BLaER1 (cell line): ENCODE measurements around the gene CREB5.

Source experiments
- H3K27ac ChIP-seq: shearing (Covaris generic); formaldehyde crosslinking; 2 replicates; pipeline ENCODE4 v1.8.1; 2022
- H3K27me3 ChIP-seq: shearing (Covaris generic); formaldehyde crosslinking; 2 replicates; pipeline ENCODE4 v1.8.1; 2022
- H3K36me3 ChIP-seq: shearing (Covaris generic); formaldehyde crosslinking; 2 replicates; pipeline ENCODE4 v1.8.1; 2022
- H3K4me1 ChIP-seq: shearing (Covaris generic); formaldehyde crosslinking; 2 replicates; pipeline ENCODE4 v1.8.1; 2022
- H3K4me2 ChIP-seq: shearing (Covaris generic); formaldehyde crosslinking; 2 replicates; pipeline ENCODE4 v1.8.1; 2022
- H3K4me3 ChIP-seq: shearing (Covaris generic); formaldehyde crosslinking; 2 replicates; pipeline ENCODE4 v1.8.1; 2022
- H3K9ac ChIP-seq: shearing (Covaris generic); formaldehyde crosslinking; 2 replicates; pipeline ENCODE4 v1.8.1; 2022
- H3K9me3 ChIP-seq: shearing (Covaris generic); formaldehyde crosslinking; 2 replicates; pipeline ENCODE4 v1.8.1; 2022
- H4K20me1 ChIP-seq: shearing (Covaris generic); formaldehyde crosslinking; 2 replicates; pipeline ENCODE4 v1.8.1; 2022
- Cebpa-rat ChIP-seq: shearing (Covaris generic); IDR thresholded peaks from 2 replicates; pipeline ENCODE4 v1.8.1; 2022

The CREB5 gene

DNA sequence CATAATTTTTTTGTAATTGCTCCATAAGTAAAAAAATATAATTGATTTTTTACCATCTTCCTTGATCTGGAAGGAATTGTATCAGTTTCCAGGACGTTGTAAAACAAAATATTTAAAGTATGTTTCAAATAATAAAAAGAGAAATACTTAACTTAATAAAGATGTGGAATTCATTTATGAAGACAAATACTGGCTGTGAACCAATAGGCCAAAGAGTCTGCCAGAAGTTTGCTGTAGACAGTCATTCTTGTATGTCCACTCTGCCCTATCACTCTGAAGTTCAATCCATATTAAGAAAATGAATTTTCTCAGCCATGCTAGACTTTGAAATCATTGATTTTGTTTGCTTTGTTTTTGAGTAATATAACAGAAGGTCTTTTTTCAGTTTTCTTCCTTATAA is 289.4 kb downstream of the CREB5 start:
- no peak overlapping the region for H3K4me3 ChIP-seq
- no peaks in the 10 kb centered on the region for H4K20me1 ChIP-seq
- no peak overlapping the region for H3K9ac ChIP-seq
- H3K27ac ChIP-seq, result no peak overlapping the region
- peaks cover 85% of the 10 kb centered on the region for H3K4me1 ChIP-seq
- H3K9me3 ChIP-seq, result peaks cover 15% of the 10 kb centered on the region
- TF ChIP-seq Cebpa-rat, result no peak
- H3K27me3 ChIP-seq, result no peaks in the 10 kb centered on the region
- H3K36me3 ChIP-seq, result peaks cover 5% of the 10 kb centered on the region; the same call in 1 of the 2 replicates
- no peak overlapping the region for H3K4me2 ChIP-seq

DNA sequence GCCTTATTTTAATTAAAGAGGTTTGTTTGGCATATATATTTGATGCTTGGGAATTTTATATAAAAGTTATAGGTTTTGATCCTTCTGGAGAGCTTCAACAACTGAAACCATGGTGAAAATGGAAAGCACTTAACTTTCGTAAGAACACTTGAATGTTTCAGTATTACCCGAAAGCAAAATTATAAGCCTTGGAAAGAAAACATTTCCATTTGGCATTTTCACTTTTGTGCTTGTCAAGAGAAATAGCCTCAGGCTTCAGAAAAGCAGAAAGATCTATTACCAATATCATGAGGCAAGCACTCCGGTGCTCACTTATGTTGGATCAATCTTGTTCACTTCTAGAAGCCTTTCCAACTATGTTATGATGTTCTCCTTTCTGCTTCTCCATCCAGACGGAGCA is 289.9 kb downstream of the CREB5 start:
- Histone ChIP-seq H4K20me1 (no peaks in the 10 kb centered on the region), H3K4me1 (peaks cover 87% of the 10 kb centered on the region), H3K9me3 (peaks cover 15% of the 10 kb centered on the region), H3K27me3 (no peaks in the 10 kb centered on the region), H3K4me2 (peak overlapping the region; percentile 24; the same call in 1 of the 2 replicates), H3K36me3 (peaks cover 5% of the 10 kb centered on the region; the same call in 1 of the 2 replicates), H3K27ac (no peak overlapping the region), H3K9ac (no peak overlapping the region), H3K4me3 (no peak overlapping the region)
- TF ChIP-seq Cebpa-rat, result no peak

GRCh38 chr7:28703037-28703765 is 290.9 kb downstream of the CREB5 start:
- H3K4me2 ChIP-seq, result 0 out of 2 replicates have a peak overlapping the region, but pooled peaks have one; percentile 24
- H3K9ac ChIP-seq, result no peak overlapping the region
- no peaks in the 10 kb centered on the region for H3K27me3 ChIP-seq
- peaks cover 5% of the 10 kb centered on the region; the same call in 1 of the 2 replicates for H3K36me3 ChIP-seq
- H3K4me1 ChIP-seq, result peaks cover 78% of the 10 kb centered on the region
- H3K9me3 ChIP-seq, result peaks cover 15% of the 10 kb centered on the region
- no peaks in the 10 kb centered on the region for H4K20me1 ChIP-seq
- no peak overlapping the region for H3K27ac ChIP-seq
- no peak overlapping the region for H3K4me3 ChIP-seq
- no peak for TF ChIP-seq Cebpa-rat

DNA sequence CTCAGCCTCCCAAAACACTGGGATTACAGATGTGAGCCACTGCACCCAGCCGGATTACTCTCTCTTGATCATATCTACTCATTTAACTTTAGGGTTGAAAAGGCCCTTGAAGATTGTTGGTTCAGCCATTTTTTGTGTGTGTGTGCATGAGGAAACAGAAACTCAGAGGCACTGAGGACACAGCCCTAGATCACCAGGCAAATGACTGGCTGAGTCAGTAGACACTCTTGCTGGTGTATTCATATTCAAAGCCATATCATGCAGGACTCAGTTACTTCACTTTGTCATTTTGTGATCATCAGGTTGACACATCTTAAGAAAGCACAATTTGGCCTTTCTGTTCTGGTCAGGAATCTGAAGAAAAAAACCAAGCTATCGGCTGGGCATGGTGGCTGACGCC is 292.4 kb downstream of the CREB5 start:
- Histone ChIP-seq H3K4me1 (peaks cover 63% of the 10 kb centered on the region), H3K4me2 (peak overlapping the region; percentile 76), H4K20me1 (no peaks in the 10 kb centered on the region), H3K9ac (no peak overlapping the region), H3K36me3 (peaks cover 5% of the 10 kb centered on the region; the same call in 1 of the 2 replicates), H3K9me3 (peaks cover 15% of the 10 kb centered on the region), H3K4me3 (no peak overlapping the region), H3K27ac (no peak overlapping the region), H3K27me3 (no peaks in the 10 kb centered on the region)
- no peak for TF ChIP-seq Cebpa-rat

- H3K36me3 ChIP-seq, result peaks cover 5% of the 10 kb centered on the region; the same call in 1 of the 2 replicates
- TF ChIP-seq Cebpa-rat, result no peak
- 0 out of 2 replicates have a peak overlapping the region, but pooled peaks have one; percentile 3 for H3K4me3 ChIP-seq
- peak overlapping the region; percentile 15; the same call in 1 of the 2 replicates for H3K27ac ChIP-seq
- H4K20me1 ChIP-seq, result no peaks in the 10 kb centered on the region
- H3K9me3 ChIP-seq, result peaks cover 15% of the 10 kb centered on the region
- H3K4me2 ChIP-seq, result peak overlapping the region; percentile 76
- H3K4me1 ChIP-seq, result peaks cover 56% of the 10 kb centered on the region
- H3K27me3 ChIP-seq, result no peaks in the 10 kb centered on the region
- H3K9ac ChIP-seq, result no peak overlapping the region
Measured at GRCh38 chr7:28705350-28705749, 293.0 kb downstream of the CREB5 start.

DNA sequence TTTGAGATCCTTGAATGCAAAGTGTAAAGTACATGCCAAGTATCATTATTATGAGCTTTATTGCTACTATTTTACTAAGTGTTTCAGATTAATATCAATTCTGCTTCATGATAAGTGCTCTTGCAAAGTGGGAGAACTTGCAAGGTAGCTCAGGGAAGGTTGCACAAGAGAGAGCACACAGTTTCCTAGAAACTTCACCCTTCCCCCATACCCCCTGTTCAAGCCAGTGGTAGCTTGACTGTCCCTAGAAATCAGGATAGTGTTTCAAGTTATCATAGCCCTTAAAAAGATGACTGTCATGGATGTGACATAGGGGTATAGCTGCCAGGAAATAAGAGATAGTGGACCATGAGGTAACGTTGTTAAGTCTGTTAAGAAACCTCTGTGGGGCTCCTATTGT is 294.3 kb downstream of the CREB5 start:
- no peak overlapping the region for H3K4me3 ChIP-seq
- no peak for TF ChIP-seq Cebpa-rat

GRCh38 chr7:28707291-28707690 is 295.0 kb downstream of the CREB5 start:
- H3K4me3 ChIP-seq, result no peak overlapping the region
- peaks cover 15% of the 10 kb centered on the region for H3K9me3 ChIP-seq
- no peak for TF ChIP-seq Cebpa-rat
- no peaks in the 10 kb centered on the region for H4K20me1 ChIP-seq
- no peak overlapping the region for H3K27ac ChIP-seq
- no peak overlapping the region for H3K9ac ChIP-seq
- peaks cover 5% of the 10 kb centered on the region; the same call in 1 of the 2 replicates for H3K36me3 ChIP-seq
- H3K27me3 ChIP-seq, result no peaks in the 10 kb centered on the region
- H3K4me2 ChIP-seq, result no peak overlapping the region
- H3K4me1 ChIP-seq, result peaks cover 37% of the 10 kb centered on the region

More for the DNA sequence above, 294.3 kb downstream of the CREB5 start:
- peak overlapping the region; percentile 76; the same call in 1 of the 2 replicates for H3K4me2 ChIP-seq
- no peak overlapping the region for H3K9ac ChIP-seq
- H4K20me1 ChIP-seq, result no peaks in the 10 kb centered on the region
- peaks cover 5% of the 10 kb centered on the region; the same call in 1 of the 2 replicates for H3K36me3 ChIP-seq
- peaks cover 15% of the 10 kb centered on the region for H3K9me3 ChIP-seq
- no peaks in the 10 kb centered on the region for H3K27me3 ChIP-seq
- peaks cover 44% of the 10 kb centered on the region for H3K4me1 ChIP-seq
- H3K27ac ChIP-seq, result no peak overlapping the region

DNA sequence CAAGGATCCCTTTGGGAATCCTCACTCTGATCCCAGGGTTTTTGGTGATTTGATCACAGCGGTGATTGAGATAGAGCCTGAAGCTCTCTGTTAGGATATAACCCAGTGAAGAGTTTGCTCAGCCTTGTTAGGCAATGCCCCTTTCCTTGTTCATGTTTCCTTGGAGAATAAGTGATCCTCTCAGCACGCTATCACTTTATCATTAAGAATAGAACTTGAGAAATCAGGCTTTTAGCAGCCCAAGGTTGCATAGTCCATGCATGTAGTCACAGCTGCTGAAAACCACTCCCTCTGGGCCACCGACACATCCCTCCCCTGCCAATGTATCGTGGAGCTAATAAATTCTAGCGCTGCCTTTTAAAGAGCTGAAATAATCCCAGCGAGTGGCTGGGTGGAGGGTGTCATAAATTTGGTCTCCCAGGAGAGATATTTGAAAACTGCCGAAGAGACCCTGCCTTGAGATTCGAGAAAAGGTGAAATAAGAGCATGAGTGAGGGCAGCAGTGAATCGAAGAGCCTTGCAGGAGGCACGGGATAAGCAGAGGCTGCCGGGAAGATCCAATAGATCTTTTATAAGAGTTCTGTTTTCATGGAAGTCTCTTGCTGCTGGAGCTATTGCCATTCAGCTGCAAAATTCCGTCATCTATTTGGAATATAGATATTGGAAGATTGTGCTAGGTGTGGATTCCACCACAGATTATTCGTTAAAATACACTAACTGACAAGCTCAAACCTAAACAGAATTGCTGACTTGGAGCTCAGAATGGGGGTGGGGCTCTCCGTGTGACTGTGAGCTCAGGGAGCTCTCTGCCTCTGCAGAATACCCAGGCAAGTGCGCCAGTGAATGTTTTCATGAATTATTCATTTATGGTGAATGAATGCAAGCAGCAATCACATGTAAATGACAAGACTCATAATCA is 296.0 kb downstream of the CREB5 start:
- H3K9ac ChIP-seq, result no peak overlapping the region
- H3K9me3 ChIP-seq, result peaks cover 10% of the 10 kb centered on the region
- no peak overlapping the region for H3K27ac ChIP-seq
- no peak overlapping the region for H3K4me3 ChIP-seq
- no peaks in the 10 kb centered on the region for H4K20me1 ChIP-seq
- H3K27me3 ChIP-seq, result no peaks in the 10 kb centered on the region
- TF ChIP-seq Cebpa-rat, result no peak
- no peak overlapping the region for H3K4me2 ChIP-seq
- peaks cover 5% of the 10 kb centered on the region; the same call in 1 of the 2 replicates for H3K36me3 ChIP-seq
- H3K4me1 ChIP-seq, result peaks cover 30% of the 10 kb centered on the region

GRCh38 chr7:28709748-28710147 is 297.4 kb downstream of the CREB5 start:
- no peak overlapping the region for H3K4me3 ChIP-seq
- H3K4me2 ChIP-seq, result no peak overlapping the region
- H3K27ac ChIP-seq, result no peak overlapping the region
- no peaks in the 10 kb centered on the region for H3K27me3 ChIP-seq
- no peaks in the 10 kb centered on the region for H3K36me3 ChIP-seq
- TF ChIP-seq Cebpa-rat, result no peak
- peaks cover 23% of the 10 kb centered on the region for H3K4me1 ChIP-seq
- H3K9ac ChIP-seq, result no peak overlapping the region
- H3K9me3 ChIP-seq, result no peaks in the 10 kb centered on the region
- H4K20me1 ChIP-seq, result no peaks in the 10 kb centered on the region
